Heart left ventricle (tissue), 16 donors: ENCODE results near the gene RBM18. TPM values are rescaled to one million over a fixed set of nuclear protein-coding genes. Genes with fewer than 3 reads are reported as not detected.

ENCODE experiments used
- ATAC-seq, 4 donors: fragments of 200-7000 bp; cut with Tn5 transposase; one replicate each; pipeline ENCODE4 v1.9.1; 2020 to 2022; ENCODE audit warnings: moderate library complexity in 4 of 4, mild to moderate bottlenecking in 3 of 4, moderate number of reproducible peaks in 1 of 4
- DNase-seq, 5 donors: peaks; one replicate each; pipeline ENCODE4 v3.0.0-alpha.2; 2020
- H3K27ac ChIP-seq, 12 donors: fragments of 200-600 bp; sonication (generic) in 4 of 12; one replicate each; pipeline versions ENCODE4 v1.5.0 to v1.8.0; 2016 to 2022; ENCODE audit warnings: mild to moderate bottlenecking in 2 of 12
- H3K27me3 ChIP-seq, 9 donors: fragments of 200-600 bp; sonication (generic) in 2 of 9; one replicate each; pipeline versions ENCODE4 v1.5.1 to v1.8.0; 2016 to 2022; ENCODE audit warnings: mild to moderate bottlenecking in 3 of 9
- H3K36me3 ChIP-seq, 9 donors: fragments of 200-600 bp; sonication (generic) in 2 of 9; one replicate each; pipeline versions ENCODE4 v1.5.0 to v1.8.0; 2018 to 2022; ENCODE audit warnings: mild to moderate bottlenecking in 2 of 9
- H3K4me1 ChIP-seq, 12 donors: fragments of 200-600 bp; sonication (generic) in 4 of 12; one replicate each; pipeline versions ENCODE4 v1.5.0 to v1.8.0; 2016 to 2022; ENCODE audit warnings: mild to moderate bottlenecking in 3 of 12
- H3K4me3 ChIP-seq, 12 donors: fragments of 200-600 bp; sonication (generic) in 4 of 12; one replicate each; pipeline versions ENCODE4 v1.5.0 to v1.8.0; 2017 to 2022; ENCODE audit warnings: mild to moderate bottlenecking in 9 of 12, moderate library complexity in 4 of 12
- H3K9me3 ChIP-seq, 12 donors: fragments of 200-600 bp; sonication (generic) in 4 of 12; one replicate each; pipeline versions ENCODE4 v1.5.0 to v1.8.0; 2016 to 2022; ENCODE audit warnings: mild to moderate bottlenecking in 1 of 12
- CTCF ChIP-seq, 12 donors: fragments of 200-600 bp; sonication (generic) in 4 of 12; IDR thresholded peaks; one replicate each; pipeline versions ENCODE4 v1.5.0 to v1.8.0; 2018 to 2022; ENCODE audit warnings: antibody characterized with exemption in 12 of 12, mild to moderate bottlenecking in 5 of 12
- POLR2A ChIP-seq, 2 donors: fragments of 450-650 bp; IDR thresholded peaks; one replicate each; pipeline ENCODE4 v1.6.1; 2017; ENCODE audit warnings: antibody characterized with exemption in 2 of 2, mild to moderate bottlenecking in 2 of 2, moderate library complexity in 2 of 2
- WGBS, 4 donors: extraction: QIAGEN DNeasy Blood & Tissue Kit in 2 of 4; methylation state at CpG; one replicate each; pipeline versions ENCODE4 v1.1.5 to v1.1.7; 2013 to 2018; 5-methylcytosine and 5-hydroxymethylcytosine counted together
- intact Hi-C, 10 donors: fragments of 100-400 bp; cut with DNase I; formaldehyde crosslinking; loops; one replicate each; pipeline versions ENCODE4 v1.11.1 to v1.14.2; 2022
- polyA plus RNA-seq, 2 donors: library from polyadenylated mRNA; stranded (reverse); fragments of 200-250 nt; gene quantifications; one replicate each; pipeline ENCODE4 v1.2.3, GENCODE V29; 2013
- total RNA-seq, 9 donors: library from RNA; depleted of rRNA in 2 of 9; stranded (reverse); fragments of >200 nt in 2 of 9; fragmentation: NEBNext Ultra II Directional in 3 of 9; extraction: Animal tissue kit (Norgen Biotek cat#: 25700) in 3 of 9; gene quantifications; one replicate each; pipeline versions ENCODE4 v1.1.0 to v1.2.4, GENCODE V29; 2016 to 2023
- donor health status: ischemic (EF 13 %, LVEDD 7.1; RV severe dilation, severe dysfunction).
- donor health status: healthy with polysubstance abuse.
- donor health status: DM: no; HTN: yes; CAD: no.
- donor health status: DM: no; HTN: no; CAD: no.
- donor health status: ischemic (EF 25% LVEDD 6.9; RV normal size, moderate dysfunction).
- donor health status: ischemic (EF 25% LVEDD 5.7; RV mildly dilated, moderate dysfunction).
- donor health status: healthy.
- donor health status: DM: yes; HTN: yes; CAD: no.
- donor health status: ischemic (EF 35%, LVEDD 5.7; RV mildly dilated, moderate dysfunction).
- donor health status: nonischemic (EF 11% LVEDD 7.7; RV severe dilation, severe dysfunction).
- donor health status: DM: yes; HTN: yes; CAD: no.
- donor health status: PGD.
- donor health status: ischemic (EF 29% LVEDD 5.4; RV normal size, mild dysfunction).
- donor health status: nonischemic (EF 23%, LVEDD 6.1; RV moderate dilation, normal function).

RBM18 gene
- total and polyA plus RNA-seq, 11 donors = 7.9 to 49.0 (median 36.1) TPM

GRCh38 chr9:122252796-122253195, 11.8 kb downstream of the RBM18 start:
- peak in 3 of 4 donors; percentile 56 to 93 (median 60) for ATAC-seq
- Histone ChIP-seq H3K4me1 (peaks cover 0 to 38% (median 18%) of the 10 kb centered on the region in 12 donors), H3K36me3 (peaks cover 0 to 90% (median 76%) of the 10 kb centered on the region in 9 donors), H3K9me3 (no peaks in the 10 kb centered on the region), H3K4me3 (no peak overlapping the region), H3K27me3 (no peaks in the 10 kb centered on the region), H3K27ac (peak overlapping the region in 11 of 12 donors; percentile 18 to 78 (median 53))
- TF ChIP-seq CTCF (IDR thresholded peaks at IDR 0.05) = no peak
- no peak for TF ChIP-seq POLR2A (IDR thresholded peaks at IDR 0.05)
- 42 to 55% (median 46%) methylated on average over 5 of the region's 5 CpGs for WGBS, 4 donors
- DNase-seq = peak in 4 of 5 donors; percentile 34 to 64 (median 48)
- intact Hi-C loops = loop anchor here in 4 of 10 donors (5.0 to 10.0 kb wide), 4 partner anchors 95 to 125 kb away; partner anchors contain the start of genes MORN5 (in 1 of the 4) and NDUFA8 (in 1 of the 4)

GRCh38 chr9:122251351-122251750, 13.3 kb downstream of the RBM18 start:
- DNase-seq (no peak), ATAC-seq (no peak)
- Histone ChIP-seq H3K27ac (peak overlapping the region in 2 of 12 donors; percentile 7 to 61), H3K36me3 (peaks cover 0 to 94% (median 76%) of the 10 kb centered on the region in 9 donors), H3K27me3 (no peaks in the 10 kb centered on the region), H3K9me3 (no peaks in the 10 kb centered on the region), H3K4me1 (peaks cover 0 to 38% (median 18%) of the 10 kb centered on the region in 12 donors), H3K4me3 (no peak overlapping the region)
- intact Hi-C loops = loop anchor here in 4 of 10 donors (5.0 to 10.0 kb wide), 4 partner anchors 94 to 124 kb away; partner anchors contain the start of genes MORN5 (in 1 of the 4) and NDUFA8 (in 1 of the 4)
- TF ChIP-seq CTCF (IDR thresholded peaks at IDR 0.05) = no peak
- no peak for TF ChIP-seq POLR2A (IDR thresholded peaks at IDR 0.05)
- 82 to 95% (median 88%) methylated on average over 2 of the region's 2 CpGs for WGBS, 4 donors

- peaks cover 0 to 97% (median 88%) of the 10 kb centered on the region in 9 donors for H3K36me3 ChIP-seq
- intact Hi-C loops = no loop called here
- H3K4me3 ChIP-seq = no peak overlapping the region
- H3K4me1 ChIP-seq = peaks cover 0 to 28% (median 15%) of the 10 kb centered on the region in 12 donors
- WGBS, 4 donors = 67 to 73% (median 68%) methylated on average over 5 of the region's 5 CpGs
- no peaks in the 10 kb centered on the region for H3K9me3 ChIP-seq
- TF ChIP-seq CTCF (IDR thresholded peaks at IDR 0.05) (no peak), POLR2A (IDR thresholded peaks at IDR 0.05) (no peak)
- H3K27me3 ChIP-seq = no peaks in the 10 kb centered on the region
- no peak overlapping the region for H3K27ac ChIP-seq
- no peak for ATAC-seq
- no peak for DNase-seq
These were observed 16.2 kb downstream of the RBM18 start for GRCh38 chr9:122248448-122248865.

GRCh38 chr9:122246666-122247065, 18.0 kb downstream of the RBM18 start:
- 77 to 86% (median 81%) methylated on average over 3 of the region's 3 CpGs for WGBS, 4 donors
- H3K9me3 ChIP-seq = no peaks in the 10 kb centered on the region
- H3K36me3 ChIP-seq = peaks cover 0 to 100% (median 91%) of the 10 kb centered on the region in 9 donors
- intact Hi-C loops = no loop called here
- no peak overlapping the region for H3K4me3 ChIP-seq
- H3K27ac ChIP-seq = no peak overlapping the region
- peaks cover 0 to 10% (median 3%) of the 10 kb centered on the region in 12 donors for H3K4me1 ChIP-seq
- no peaks in the 10 kb centered on the region for H3K27me3 ChIP-seq
- TF ChIP-seq POLR2A (IDR thresholded peaks at IDR 0.05) = no peak
- TF ChIP-seq CTCF (IDR thresholded peaks at IDR 0.05) = no peak
- DNase-seq (no peak), ATAC-seq (no peak)
